RWPE2 (cell line): ENCODE data around the gene HDAC9.

Source experiments
- ATAC-seq: fragments of 200-7000 bp; cut with Tn5 transposase; 3 replicates; pipeline ENCODE4 v1.9.1; 2021; ENCODE audit warnings: low read depth
- DNase-seq: peaks from one replicate; pipeline ENCODE4 v3.0.0-alpha.2; 2020; ENCODE audit warnings: low spot score
- H3K27ac ChIP-seq: fragments of 450-650 bp; 2 replicates; pipeline ENCODE4 v1.5.1; 2017; ENCODE audit warnings: mild to moderate bottlenecking; ENCODE audit not compliant: poor library complexity, severe bottlenecking
- H3K27me3 ChIP-seq: fragments of 250-450 bp; sonication (Bioruptor Pico); 2 replicates; pipeline ENCODE4 v1.5.1; 2021; ENCODE audit warnings: mild to moderate bottlenecking, moderate library complexity; ENCODE audit not compliant: insufficient read depth, poor library complexity, severe bottlenecking
- H3K36me3 ChIP-seq: fragments of 250-450 bp; sonication (Bioruptor Pico); 2 replicates; pipeline ENCODE4 v1.5.1; 2020; ENCODE audit warnings: low read depth, mild to moderate bottlenecking, moderate library complexity
- H3K4me1 ChIP-seq: fragments of 250-450 bp; sonication (Bioruptor Pico); 2 replicates; pipeline ENCODE4 v1.5.1; 2021; ENCODE audit warnings: mild to moderate bottlenecking, moderate library complexity; ENCODE audit not compliant: insufficient read depth, poor library complexity, severe bottlenecking
- H3K4me3 ChIP-seq: fragments of 250-450 bp; sonication (Bioruptor Pico); 2 replicates; pipeline ENCODE4 v1.5.1; 2021; ENCODE audit warnings: mild to moderate bottlenecking, moderate library complexity; ENCODE audit not compliant: severe bottlenecking
- H3K9me3 ChIP-seq: fragments of 250-450 bp; sonication (Bioruptor Pico); 2 replicates; pipeline ENCODE4 v1.5.1; 2021; ENCODE audit warnings: mild to moderate bottlenecking, moderate library complexity; ENCODE audit not compliant: severe bottlenecking
- TF ChIP-seq, protein P1 (sequence below): fragments of 450-650 bp; IDR thresholded peaks from one replicate; pipeline ENCODE4 v1.5.1; 2017; ENCODE audit warnings: mild to moderate bottlenecking, moderate library complexity; ENCODE audit not compliant: poor library complexity, severe bottlenecking

Gene HDAC9

DNA sequence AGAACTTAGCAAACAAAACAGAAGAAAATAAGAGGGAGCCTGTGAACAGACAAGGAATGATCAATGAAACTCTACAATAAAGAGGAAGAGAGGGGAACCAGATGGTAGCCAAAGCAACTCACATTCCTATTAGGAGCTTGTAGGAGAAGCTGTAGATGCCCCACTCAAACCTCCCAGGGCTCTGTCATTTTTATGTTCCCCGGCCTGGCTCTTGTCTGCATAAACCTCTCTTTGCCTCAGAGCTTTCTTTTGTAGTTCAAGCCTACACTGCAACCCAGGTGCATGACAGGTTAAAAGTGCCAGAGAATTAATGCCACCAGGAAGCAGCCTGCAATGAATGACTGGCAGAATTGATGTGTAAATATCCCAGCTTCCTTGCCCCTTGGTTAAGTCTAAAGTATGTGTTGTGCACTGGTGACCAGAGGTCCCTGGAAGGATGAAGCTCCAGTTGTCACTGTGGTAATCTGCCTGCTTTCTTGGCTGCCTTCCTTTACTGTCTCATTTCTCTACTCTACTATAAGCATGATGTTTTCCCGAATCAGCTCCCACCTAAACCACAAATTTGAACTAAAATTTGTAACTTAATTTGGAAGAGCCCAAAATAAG is 40.4 kb downstream of the HDAC9 start:
- DNase-seq = no peak
- no peak overlapping the region for H3K27ac ChIP-seq
- TF ChIP-seq, protein P1, sequence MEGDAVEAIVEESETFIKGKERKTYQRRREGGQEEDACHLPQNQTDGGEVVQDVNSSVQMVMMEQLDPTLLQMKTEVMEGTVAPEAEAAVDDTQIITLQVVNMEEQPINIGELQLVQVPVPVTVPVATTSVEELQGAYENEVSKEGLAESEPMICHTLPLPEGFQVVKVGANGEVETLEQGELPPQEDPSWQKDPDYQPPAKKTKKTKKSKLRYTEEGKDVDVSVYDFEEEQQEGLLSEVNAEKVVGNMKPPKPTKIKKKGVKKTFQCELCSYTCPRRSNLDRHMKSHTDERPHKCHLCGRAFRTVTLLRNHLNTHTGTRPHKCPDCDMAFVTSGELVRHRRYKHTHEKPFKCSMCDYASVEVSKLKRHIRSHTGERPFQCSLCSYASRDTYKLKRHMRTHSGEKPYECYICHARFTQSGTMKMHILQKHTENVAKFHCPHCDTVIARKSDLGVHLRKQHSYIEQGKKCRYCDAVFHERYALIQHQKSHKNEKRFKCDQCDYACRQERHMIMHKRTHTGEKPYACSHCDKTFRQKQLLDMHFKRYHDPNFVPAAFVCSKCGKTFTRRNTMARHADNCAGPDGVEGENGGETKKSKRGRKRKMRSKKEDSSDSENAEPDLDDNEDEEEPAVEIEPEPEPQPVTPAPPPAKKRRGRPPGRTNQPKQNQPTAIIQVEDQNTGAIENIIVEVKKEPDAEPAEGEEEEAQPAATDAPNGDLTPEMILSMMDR = no peak
- H3K4me3 ChIP-seq = no peak overlapping the region
- H3K9me3 ChIP-seq = no peaks in the 10 kb centered on the region
- H3K27me3 ChIP-seq = no peaks in the 10 kb centered on the region
- no peaks in the 10 kb centered on the region for H3K36me3 ChIP-seq
- H3K4me1 ChIP-seq = no peaks in the 10 kb centered on the region
- ATAC-seq = no peak

DNA sequence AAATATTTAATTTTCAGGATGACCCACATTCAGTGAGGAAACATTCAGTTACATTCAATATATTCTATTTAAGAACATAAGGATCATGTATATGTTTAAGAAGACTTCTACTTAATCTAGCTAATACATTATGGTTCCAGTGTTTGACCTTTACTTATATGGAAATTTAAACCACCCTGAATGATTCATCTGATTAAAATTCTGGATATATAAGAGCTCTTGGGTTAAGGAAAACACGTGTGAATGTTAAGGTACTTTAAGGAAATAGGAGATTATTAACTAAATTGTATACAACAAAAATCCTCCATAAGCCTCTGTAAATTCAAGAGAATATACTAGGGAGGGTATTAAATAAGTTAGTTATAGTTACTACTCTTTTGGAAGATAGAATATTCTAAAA is 40.9 kb downstream of the HDAC9 start:
- no peak for DNase-seq
- Histone ChIP-seq H3K9me3 (no peaks in the 10 kb centered on the region), H3K4me3 (no peak overlapping the region), H3K4me1 (no peaks in the 10 kb centered on the region), H3K27me3 (no peaks in the 10 kb centered on the region), H3K27ac (no peak overlapping the region), H3K36me3 (no peaks in the 10 kb centered on the region)
- TF ChIP-seq, protein P1 = no peak
- ATAC-seq = no peak

DNA sequence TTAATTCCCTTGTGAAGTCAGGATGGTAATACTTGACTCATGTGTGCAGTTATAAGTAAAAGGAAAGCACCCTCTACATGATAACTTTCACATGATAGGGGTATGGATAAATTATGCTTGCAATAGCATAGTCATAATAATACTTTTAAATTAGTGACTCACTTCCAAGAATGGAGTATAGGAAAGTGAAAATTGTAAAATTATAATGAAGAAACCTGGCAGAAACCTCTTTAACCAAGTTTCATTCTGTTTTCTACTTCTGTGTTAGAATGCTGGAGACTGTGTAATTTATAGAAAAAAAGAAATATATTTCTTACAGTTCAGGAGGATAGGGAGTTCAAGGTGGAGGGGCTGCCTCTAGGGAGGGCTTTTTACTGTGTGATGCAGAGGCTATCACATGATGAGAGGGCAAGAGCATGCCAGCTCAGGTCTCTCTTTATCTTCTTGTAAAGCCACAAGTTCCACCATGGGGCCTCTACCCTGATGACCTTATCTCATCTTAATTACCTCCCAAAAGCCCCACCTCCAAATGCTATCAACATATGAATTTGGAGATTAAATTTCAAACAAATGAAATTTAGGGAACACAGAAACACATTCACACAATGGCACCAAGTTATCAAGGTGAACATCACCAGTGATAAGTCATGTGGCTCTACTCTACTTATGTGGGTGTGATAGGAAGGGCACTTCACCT is 43.2 kb downstream of the HDAC9 start:
- no peak for DNase-seq
- Histone ChIP-seq H3K4me3 (no peak overlapping the region), H3K36me3 (no peaks in the 10 kb centered on the region), H3K27me3 (no peaks in the 10 kb centered on the region), H3K27ac (no peak overlapping the region), H3K9me3 (no peaks in the 10 kb centered on the region), H3K4me1 (no peaks in the 10 kb centered on the region)
- no peak for ATAC-seq
- TF ChIP-seq, protein P1 = no peak

DNA sequence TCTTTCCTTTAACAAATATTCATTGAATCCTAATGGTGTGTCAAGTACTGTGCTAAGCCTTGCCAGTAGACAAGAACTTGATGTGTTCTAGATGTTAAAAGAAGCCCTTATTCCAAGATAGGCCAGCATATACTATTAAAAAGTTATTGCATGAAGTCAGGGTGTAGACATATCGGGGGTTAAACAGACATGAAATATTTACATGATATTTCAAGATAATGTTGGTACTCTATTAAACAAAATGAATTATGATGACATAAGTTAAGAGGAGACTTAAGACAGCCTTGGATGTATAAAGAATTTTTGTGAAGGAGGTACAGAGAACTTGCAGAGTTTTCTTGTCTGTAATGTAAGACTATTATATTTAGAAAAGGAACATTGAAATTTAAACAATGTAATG is 44.8 kb downstream of the HDAC9 start:
- H3K27me3 ChIP-seq = no peaks in the 10 kb centered on the region
- ATAC-seq (no peak), DNase-seq (no peak)
- no peaks in the 10 kb centered on the region for H3K4me1 ChIP-seq
- H3K4me3 ChIP-seq = no peak overlapping the region
- no peak overlapping the region for H3K27ac ChIP-seq
- TF ChIP-seq, protein P1 = no peak
- H3K9me3 ChIP-seq = no peaks in the 10 kb centered on the region
- no peaks in the 10 kb centered on the region for H3K36me3 ChIP-seq

DNA sequence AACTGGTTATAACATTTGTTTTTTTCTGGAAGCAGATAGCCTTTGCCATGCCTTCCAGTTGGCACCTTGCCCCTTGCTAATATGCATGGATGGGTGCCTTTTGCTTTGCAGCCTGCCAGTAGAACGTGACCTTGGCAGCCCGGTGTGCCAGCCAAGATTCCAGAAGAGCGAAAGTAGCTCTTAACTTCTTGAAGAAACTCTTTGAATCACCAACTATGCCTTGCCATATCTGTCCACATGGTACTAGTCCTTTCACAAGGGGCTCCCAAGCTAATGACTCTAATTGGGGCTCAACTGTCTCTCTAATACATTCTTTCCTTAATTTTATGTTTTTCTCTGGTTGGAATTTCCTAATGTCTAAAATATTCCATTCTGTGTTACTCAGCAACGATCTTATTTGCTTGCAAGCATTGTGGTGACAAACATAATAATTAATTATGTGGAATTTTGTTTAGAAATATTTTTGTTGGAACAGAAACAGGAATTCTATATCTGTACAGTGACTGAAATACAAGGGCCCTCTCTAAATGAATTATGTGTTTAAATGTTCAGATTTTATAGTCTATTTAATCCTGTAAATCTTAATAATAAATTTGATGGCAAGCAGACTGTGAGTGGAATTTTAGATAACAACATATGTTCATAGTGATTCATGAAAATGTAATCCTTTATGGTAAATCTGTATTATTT is 45.8 kb downstream of the HDAC9 start:
- no peak overlapping the region for H3K27ac ChIP-seq
- no peaks in the 10 kb centered on the region for H3K27me3 ChIP-seq
- no peak for DNase-seq
- no peaks in the 10 kb centered on the region for H3K9me3 ChIP-seq
- no peak overlapping the region for H3K4me3 ChIP-seq
- TF ChIP-seq, protein P1 = no peak
- no peaks in the 10 kb centered on the region for H3K36me3 ChIP-seq
- ATAC-seq = no peak
- H3K4me1 ChIP-seq = no peaks in the 10 kb centered on the region
